K562 (cell line): ENCODE results near the gene MEIKIN. TPM values are rescaled to one million over a fixed set of nuclear protein-coding genes. Genes with fewer than 3 reads are reported as not detected.

Experiments
- ATAC-seq: fragments of 200-7000 bp; cut with Tn5 transposase; 3 replicates; pipeline ENCODE4 v1.9.1; 2020; ENCODE audit warnings: moderate library complexity
- BruUV-seq: library from RNA; stranded (reverse); fragments of 400-500 nt; replicated peaks from 2 replicates; lab custom pipeline; 2021; lab: Mats Ljungman, UMichigan
- CTCF ChIA-PET: fragments of 300-600 bp; formaldehyde crosslinking; extraction: SDS; loops from one replicate; lab custom pipeline; 2021; ENCODE audit warnings: low intra/inter-chr PET ratio; lab: Yijun Ruan, JAX
- POLR2A ChIA-PET: fragments of 300-600, 350-650 bp; sonication (Branson Sonifier 250); formaldehyde crosslinking; extraction: SDS; loops from one replicate; lab custom pipeline; 2021; ENCODE audit warnings: antibody characterized with exemption, inconsistent platforms; lab: Yijun Ruan, JAX
- DNase-seq, 4 experiments: peaks; one replicate each; pipeline versions ENCODE4 v3.0.0 to v3.0.0-alpha.2; 2011 to 2018; ENCODE audit warnings: low spot score in 3 of 4, mixed read lengths in 3 of 4; ENCODE audit errors: extremely low read depth in 1 of 4
- FAIRE-seq: peaks from 2 replicates; lab custom pipeline; 2011; peaks lifted over from hg19 to GRCh38; lab: Jason Lieb, UNC
- H2AFZ ChIP-seq: 2 replicates; pipeline ENCODE4 v1.6.0; 2011; ENCODE audit warnings: low read depth, low read length, control low read depth, inconsistent platforms
- H3K27ac ChIP-seq: fragments of 200-600 bp; 3 replicates; pipeline ENCODE4 v1.8.0; 2011; ENCODE audit warnings: low read depth, mild to moderate bottlenecking, control low read depth, inconsistent platforms, low read length, moderate library complexity, mixed read lengths; ENCODE audit errors: extremely low read depth
- H3K27me3 ChIP-seq, 2 experiments: fragments of 300-600 bp in 1 of 2; 2 replicates in 1 of 2; 3 replicates in 1 of 2; pipeline versions ENCODE4 v1.6.0 to v1.8.0; 2011; ENCODE audit warnings: inconsistent platforms in 2 of 2, low read length in 2 of 2, mild to moderate bottlenecking in 1 of 2, mixed read lengths in 1 of 2, moderate library complexity in 1 of 2; ENCODE audit not compliant: control insufficient read depth in 2 of 2, insufficient read depth in 2 of 2
- H3K36me3 ChIP-seq: fragments of 300-600 bp; 3 replicates; pipeline ENCODE4 v1.8.0; 2011; ENCODE audit warnings: mild to moderate bottlenecking, low read length, inconsistent platforms; ENCODE audit not compliant: control insufficient read depth, insufficient read depth
- H3K4me1 ChIP-seq, 2 experiments: fragments of 200-600 bp in 1 of 2; replicated peaks in 1 of 2; 2 replicates in 1 of 2; 3 replicates in 1 of 2; pipeline versions ENCODE4 v1.5.1 to v1.8.0; 2011; ENCODE audit warnings: inconsistent platforms in 2 of 2, low read length in 2 of 2, mild to moderate bottlenecking in 1 of 2, mixed read lengths in 1 of 2, moderate library complexity in 1 of 2; ENCODE audit not compliant: control insufficient read depth in 2 of 2, insufficient read depth in 2 of 2
- H3K4me2 ChIP-seq: 2 replicates; pipeline ENCODE4 v1.6.1; 2011; ENCODE audit warnings: low read length, control low read depth, inconsistent platforms, mixed read lengths; ENCODE audit not compliant: insufficient read depth
- H3K4me3 ChIP-seq: fragments of 200-600 bp; sonication (generic), shearing (Covaris generic); 2 replicates; pipeline ENCODE4 v1.5.1; 2016; ENCODE audit warnings: control low read depth, inconsistent platforms
- H3K79me2 ChIP-seq: fragments of 200-600 bp; 3 replicates; pipeline ENCODE4 v1.8.0; 2011; ENCODE audit warnings: low read length, inconsistent platforms; ENCODE audit not compliant: control insufficient read depth, insufficient read depth
- H3K9ac ChIP-seq, 2 experiments: 2 replicates each; pipeline versions ENCODE4 v1.6.0 to v1.6.1; 2011; ENCODE audit warnings: low read depth in 2 of 2, low read length in 2 of 2, control low read depth in 1 of 2, inconsistent platforms in 1 of 2, mild to moderate bottlenecking in 1 of 2, mixed read lengths in 1 of 2; ENCODE audit not compliant: insufficient read depth in 1 of 2
- H3K9me1 ChIP-seq: one replicate; pipeline ENCODE4 v1.6.0; 2011; ENCODE audit warnings: inconsistent platforms, mild to moderate bottlenecking, low read length, moderate library complexity; ENCODE audit not compliant: control insufficient read depth, insufficient read depth
- H3K9me3 ChIP-seq: replicated peaks from 2 replicates; pipeline ENCODE4 v1.5.1; 2011; ENCODE audit warnings: low read depth, low read length, inconsistent platforms; ENCODE audit not compliant: control insufficient read depth, insufficient read depth
- H4K20me1 ChIP-seq: replicated peaks from 2 replicates; pipeline ENCODE4 v1.6.1; 2011; ENCODE audit warnings: low read length, inconsistent platforms, mixed read lengths; ENCODE audit not compliant: control insufficient read depth, insufficient read depth
- BRCA1 ChIP-seq, 2 experiments: fragments of 450-650 bp in 1 of 2; sonication (generic) in 1 of 2; formaldehyde crosslinking in 1 of 2; IDR thresholded peaks; 2 replicates each; pipeline versions ENCODE4 v1.5.0 to v1.6.1; 2017 to 2020; ENCODE audit warnings: mild to moderate bottlenecking in 1 of 2, missing genetic modification reagents in 1 of 2
- EHMT2 ChIP-seq: fragments of 450-650 bp; IDR thresholded peaks from 2 replicates; pipeline ENCODE4 v1.6.1; 2018; ENCODE audit warnings: antibody characterized with exemption
- HMBOX1 ChIP-seq: sonication (generic); IDR thresholded peaks from 2 replicates; pipeline ENCODE4 v1.6.1; 2016
- PHB2 ChIP-seq: fragments of 450-650 bp; IDR thresholded peaks from 2 replicates; pipeline ENCODE4 v1.6.1; 2017; ENCODE audit warnings: low read depth
- PURB ChIP-seq: sonication (generic); formaldehyde crosslinking; IDR thresholded peaks from 2 replicates; pipeline ENCODE4 v1.9.0; 2021; ENCODE audit warnings: low read depth, mild to moderate bottlenecking, missing genetic modification reagents
- SREBF1 ChIP-seq: fragments of 150-350 bp; IDR thresholded peaks from 2 replicates; pipeline ENCODE4 v1.6.1; 2014; ENCODE audit warnings: antibody characterized with exemption, low read depth, low read length, borderline replicate concordance
- ZNF740 ChIP-seq, 3 experiments: fragments of 200-800 bp in 1 of 3; sonication (Bioruptor generic) in 1 of 3; sonication (generic) in 1 of 3; formaldehyde crosslinking in 1 of 3; IDR thresholded peaks; 2 replicates each; pipeline versions ENCODE4 v1.6.1 to v1.8.0; 2016 to 2022; ENCODE audit warnings: mild to moderate bottlenecking in 2 of 3, missing compliant biosample characterization in 2 of 3, missing genetic modification characterization in 2 of 3, missing genetic modification reagents in 1 of 3
- WGBS: fragments of 100-300 bp; shearing (Covaris generic); methylation state at CpG from one replicate; pipeline ENCODE4 v1.1.6; 2016; ENCODE audit warnings: low coverage, mixed read lengths; ENCODE audit not compliant: insufficient coverage; ENCODE audit errors: missing lambda C conversion rate; 5-methylcytosine and 5-hydroxymethylcytosine counted together
- in situ Hi-C: fragments of 300-500 bp; cut with MboI; formaldehyde crosslinking; loops from 4 replicates; pipeline ENCODE4 v1.15.0; 2018; ENCODE audit warnings: inconsistent platforms, mixed read lengths
- intact Hi-C: fragments of 100-400 bp; cut with micrococcal nuclease; formaldehyde crosslinking; loops from 2 replicates; pipeline ENCODE4 v1.14.2; 2022
- polyA plus RNA-seq, 8 experiments: library from polyadenylated mRNA; depleted of rRNA in 4 of 8; stranded (reverse) in 5 of 8; unstranded in 3 of 8; fragments of >200 nt; fragmentation: Nextera tagmentation in 2 of 8; fragmentation: Illumina TruSeq in 1 of 8; extraction: Ambion mirVana in 2 of 8; extraction: Trizol in 1 of 8; gene quantifications; 2 replicates each; pipeline versions ENCODE4 v1.2.1 to v1.2.3, GENCODE V29; 2011 to 2014; ENCODE audit warnings: inconsistent platforms in 1 of 8, missing spikeins in 1 of 8
- total RNA-seq, 7 experiments: library from RNA; depleted of rRNA in 6 of 7; stranded (reverse); fragments of >200 nt in 6 of 7; fragmentation: Illumina TruSeq in 2 of 7; extraction: Trizol in 2 of 7; gene quantifications; 2 replicates each; pipeline versions ENCODE4 v1.2.1 to v1.2.3, GENCODE V29; 2011 to 2021; ENCODE audit warnings: low replicate concordance in 1 of 7
- TF ChIP-seq, protein P1 (sequence below): IDR thresholded peaks from 3 replicates; pipeline ENCODE4 v1.6.1; 2011; ENCODE audit warnings: borderline replicate concordance, mild to moderate bottlenecking; ENCODE audit not compliant: insufficient read length, insufficient read depth

MEIKIN gene
- total and polyA plus RNA-seq, 9 of the 15 experiments (the other 6 are each of a cell fraction or from before 2014, with no cell fraction given): 0.18 TPM; not detected in 8

DNA sequence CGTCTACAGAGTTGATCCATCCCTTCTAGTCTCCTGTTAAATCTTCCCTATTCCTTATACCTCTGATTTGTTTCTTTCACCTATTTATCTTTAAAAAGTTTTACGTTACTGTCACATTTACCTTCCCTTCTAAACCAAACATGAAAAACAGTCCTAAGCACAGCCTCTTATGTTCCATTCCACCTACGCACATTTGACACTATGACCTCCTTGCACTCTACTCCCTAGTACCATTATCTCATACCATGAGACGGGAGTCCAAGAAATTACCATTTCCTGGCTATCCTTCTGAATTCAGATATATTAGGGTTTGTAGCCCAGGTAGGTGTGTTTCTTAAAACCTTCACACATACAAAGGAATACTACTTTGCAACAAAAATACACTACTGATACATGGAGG is 173.8 kb downstream of the MEIKIN start (continued):
- no peak for TF ChIP-seq ZNF740 (CRISPR knock-in tag; IDR thresholded peaks at IDR 0.05)
- TF ChIP-seq ZNF740 (tag; IDR thresholded peaks at IDR 0.05): no peak
- TF ChIP-seq EHMT2: 0 out of 2 replicates have a peak, but pooled peaks have one; percentile 24
- 0 out of 2 replicates have a peak, but pooled peaks have one; percentile 52 for TF ChIP-seq HMBOX1
- TF ChIP-seq PHB2: no peak
- TF ChIP-seq, protein P1, sequence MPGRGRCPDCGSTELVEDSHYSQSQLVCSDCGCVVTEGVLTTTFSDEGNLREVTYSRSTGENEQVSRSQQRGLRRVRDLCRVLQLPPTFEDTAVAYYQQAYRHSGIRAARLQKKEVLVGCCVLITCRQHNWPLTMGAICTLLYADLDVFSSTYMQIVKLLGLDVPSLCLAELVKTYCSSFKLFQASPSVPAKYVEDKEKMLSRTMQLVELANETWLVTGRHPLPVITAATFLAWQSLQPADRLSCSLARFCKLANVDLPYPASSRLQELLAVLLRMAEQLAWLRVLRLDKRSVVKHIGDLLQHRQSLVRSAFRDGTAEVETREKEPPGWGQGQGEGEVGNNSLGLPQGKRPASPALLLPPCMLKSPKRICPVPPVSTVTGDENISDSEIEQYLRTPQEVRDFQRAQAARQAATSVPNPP: no peak

- Histone ChIP-seq H3K9me1 (no peaks in the 10 kb centered on the region), H3K36me3 (peaks cover 9% of the 10 kb centered on the region; the same call in 2 of the 3 replicates), H3K27me3 (no peaks in the 10 kb centered on the region), H3K9ac (no peak overlapping the region), H3K27ac (no peak overlapping the region), H3K4me1 (peaks cover 3 to 28% of the 10 kb centered on the region in 2 experiments; a peak in 3 of 5 replicates), H4K20me1 (peaks cover 30% of the 10 kb centered on the region), H3K79me2 (peaks cover 97% of the 10 kb centered on the region)
- no peak for FAIRE-seq
- CTCF ChIA-PET: no interaction called here
- in situ Hi-C loops: no loop called here
- POLR2A ChIA-PET: interaction anchor here (1.0 to 1.2 kb wide), 2 partner anchors 16 to 19 kb away, joined by 3 read pairs; no protein-coding TSS in a partner anchor
- TF ChIP-seq, protein P1: no peak
- TF ChIP-seq SREBF1 (no peak), BRCA1 (IDR thresholded peaks at IDR 0.05) (no peak), BRCA1 (CRISPR knock-in tag; IDR thresholded peaks at IDR 0.05) (no peak), PURB (CRISPR knock-in tag) (no peak)
- TF ChIP-seq, all 486 proteins: peak for 0
- intact Hi-C loops: no loop called here
- Histone ChIP-seq H2AFZ (no peak overlapping the region), H3K9me3 (0 out of 2 replicates have a peak, but pooled peaks cover 6% of the 10 kb centered on the region), H3K4me3 (no peak overlapping the region), H3K4me2 (no peak overlapping the region)
- no TSS peak for BruUV-seq
- ATAC-seq (peak; percentile 35), DNase-seq (no peak)
- WGBS: 65% methylated on average over 1 of the region's 1 CpG
Measured at GRCh38 chr5:131769961-131770360, 175.5 kb downstream of the MEIKIN start.
